NOMO-1 treated with DMSO at 0.1 percent for 48 hours (cell line): ENCODE measurements around the gene SPEF1.

Experiments used
- DNase-seq: peaks from one replicate; lab custom pipeline; 2025; ENCODE audit not compliant: unreplicated experiment; lab: John Stamatoyannopoulos, UW

SPEF1 gene

GRCh38 chr20:3751305-3751674 lies 30.0 kb downstream of the SPEF1 start:
- DNase-seq, result no peak

DNA sequence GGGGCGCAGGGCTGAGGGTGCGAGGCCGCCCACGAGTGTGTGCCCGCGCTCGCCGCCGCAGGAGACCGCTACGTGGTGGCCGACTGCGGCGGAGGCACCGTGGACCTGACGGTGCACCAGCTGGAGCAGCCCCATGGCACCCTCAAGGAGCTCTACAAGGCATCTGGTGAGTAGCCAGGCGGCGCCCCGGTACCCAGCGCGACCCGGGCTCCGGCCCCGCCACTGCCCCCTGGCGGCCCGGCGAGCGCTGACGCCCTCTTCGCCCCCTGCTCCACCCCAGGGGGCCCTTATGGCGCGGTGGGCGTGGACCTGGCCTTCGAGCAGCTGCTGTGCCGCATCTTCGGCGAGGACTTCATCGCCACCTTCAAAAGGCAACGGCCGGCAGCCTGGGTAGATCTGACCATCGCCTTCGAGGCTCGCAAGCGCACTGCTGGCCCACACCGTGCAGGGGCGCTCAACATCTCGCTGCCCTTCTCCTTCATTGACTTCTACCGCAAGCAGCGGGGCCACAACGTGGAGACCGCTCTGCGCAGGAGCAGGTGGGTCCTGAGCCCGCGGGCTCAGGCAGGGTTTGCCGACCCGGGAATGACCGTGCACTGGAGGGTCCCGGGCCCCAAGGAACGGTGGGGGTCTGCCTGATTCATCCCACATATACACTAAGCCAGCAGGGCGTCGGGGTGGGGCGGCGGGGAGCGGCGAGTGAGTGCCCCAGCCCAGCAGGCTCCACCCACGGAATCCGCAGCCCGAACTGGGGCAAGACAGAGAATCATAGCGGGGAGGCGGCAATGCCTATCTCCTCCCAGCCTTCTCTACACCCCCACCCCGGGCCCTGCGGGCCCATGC lies 31.3 kb downstream of the SPEF1 start:
- DNase-seq, result no peak

- DNase-seq, result no peak
Measured at GRCh38 chr20:3749087-3749688, 32.1 kb downstream of the SPEF1 start.

DNA sequence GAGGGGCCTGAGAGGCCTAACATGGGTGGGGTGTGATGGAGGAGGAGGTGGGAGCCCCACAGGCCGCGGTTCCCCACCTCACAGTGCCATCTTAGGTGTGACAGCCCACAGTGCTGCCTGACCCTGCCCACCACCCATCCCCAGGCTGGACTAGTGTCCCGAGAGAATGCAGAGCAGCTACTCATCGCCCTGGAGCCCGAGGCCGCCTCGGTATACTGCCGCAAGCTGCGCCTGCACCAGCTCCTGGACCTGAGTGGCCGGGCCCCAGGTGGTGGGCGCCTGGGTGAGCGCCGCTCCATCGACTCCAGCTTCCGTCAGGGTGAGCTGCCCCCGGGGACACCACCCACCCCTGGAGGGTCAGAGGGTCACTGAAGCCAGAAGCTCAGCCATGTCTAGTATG lies 33.2 kb downstream of the SPEF1 start:
- no peak for DNase-seq

DNA sequence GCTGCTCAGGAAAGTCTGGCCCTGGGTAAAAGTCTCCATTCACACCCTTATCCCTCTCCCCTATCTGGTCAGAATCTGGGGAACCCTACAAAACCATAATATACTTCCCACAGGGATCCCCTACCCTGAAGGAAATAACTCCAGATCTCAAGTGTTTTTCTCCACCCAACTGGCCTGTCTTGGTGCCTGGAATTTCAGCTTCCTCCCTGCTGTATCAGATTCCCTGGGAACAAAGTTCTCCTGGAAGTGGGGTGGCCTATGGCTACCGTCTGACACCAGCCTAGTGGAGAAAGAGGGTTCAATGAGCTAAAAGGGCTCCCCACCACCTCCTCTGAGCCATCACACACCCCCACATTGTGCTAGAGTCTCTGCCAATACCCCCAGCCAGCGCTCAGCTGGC lies 33.8 kb downstream of the SPEF1 start:
- no peak for DNase-seq

DNA sequence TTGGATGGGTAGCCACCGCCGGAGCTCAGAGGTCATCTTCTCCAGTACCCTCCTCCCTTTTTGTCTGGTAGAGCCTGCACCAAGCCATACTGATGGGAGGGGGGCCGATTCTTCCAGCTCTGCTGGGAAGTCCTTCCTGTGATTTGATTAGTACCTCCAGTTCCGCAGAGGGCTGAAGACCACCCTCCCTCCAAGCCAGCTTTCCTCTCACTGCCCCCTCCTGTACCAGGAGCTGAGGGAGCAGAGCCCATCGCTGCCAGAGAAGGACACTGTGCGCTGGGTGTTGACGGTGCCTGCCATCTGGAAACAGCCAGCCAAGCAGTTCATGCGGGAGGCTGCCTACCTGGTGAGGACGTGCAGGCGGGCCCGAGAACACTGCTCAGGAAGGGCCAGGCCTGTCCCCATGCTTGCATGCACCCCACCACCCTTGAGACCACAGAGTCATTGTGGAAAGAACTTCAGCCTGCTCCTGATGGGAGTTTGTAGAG lies 35.5 kb downstream of the SPEF1 start:
- no peak for DNase-seq

DNA sequence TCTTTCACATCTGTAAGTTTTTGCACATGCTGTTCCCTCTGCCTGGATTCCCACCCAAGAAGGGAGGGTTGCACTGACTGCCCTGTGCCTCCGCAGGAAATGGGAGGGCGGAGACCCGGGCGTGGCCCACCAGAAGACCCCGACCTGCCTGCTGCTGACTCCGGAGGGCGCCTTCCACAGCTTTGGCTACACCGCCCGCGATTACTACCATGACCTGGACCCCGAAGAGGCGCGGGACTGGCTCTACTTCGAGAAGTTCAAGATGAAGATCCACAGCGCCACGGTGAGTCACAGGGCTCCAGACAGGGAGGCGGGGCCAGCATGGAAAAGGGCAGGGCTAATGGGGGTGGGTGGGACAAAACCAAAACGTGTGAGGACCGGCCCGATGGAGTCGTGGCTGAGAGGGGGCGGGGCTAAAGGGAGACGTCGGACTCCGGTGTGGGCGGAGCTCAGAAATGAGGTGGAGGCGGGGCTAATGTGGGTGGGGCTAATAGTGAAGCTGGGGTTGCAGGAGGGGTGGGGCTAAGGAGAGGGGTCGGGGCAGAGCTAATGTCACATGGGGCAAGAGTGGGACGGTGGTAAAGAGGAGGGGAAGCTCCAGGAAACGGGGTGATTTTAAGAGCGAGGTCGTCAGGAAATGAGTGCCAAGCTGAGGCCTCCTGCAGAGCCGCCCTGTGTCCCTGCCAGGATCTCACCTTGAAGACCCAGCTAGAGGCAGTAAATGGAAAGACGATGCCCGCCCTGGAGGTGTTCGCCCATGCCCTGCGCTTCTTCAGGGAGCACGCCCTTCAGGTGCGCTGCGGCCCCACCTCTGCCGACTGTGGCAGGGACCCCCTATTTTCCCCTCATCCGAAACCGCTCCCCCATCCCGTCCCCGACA lies 36.2 kb downstream of the SPEF1 start:
- DNase-seq, result no peak

DNA sequence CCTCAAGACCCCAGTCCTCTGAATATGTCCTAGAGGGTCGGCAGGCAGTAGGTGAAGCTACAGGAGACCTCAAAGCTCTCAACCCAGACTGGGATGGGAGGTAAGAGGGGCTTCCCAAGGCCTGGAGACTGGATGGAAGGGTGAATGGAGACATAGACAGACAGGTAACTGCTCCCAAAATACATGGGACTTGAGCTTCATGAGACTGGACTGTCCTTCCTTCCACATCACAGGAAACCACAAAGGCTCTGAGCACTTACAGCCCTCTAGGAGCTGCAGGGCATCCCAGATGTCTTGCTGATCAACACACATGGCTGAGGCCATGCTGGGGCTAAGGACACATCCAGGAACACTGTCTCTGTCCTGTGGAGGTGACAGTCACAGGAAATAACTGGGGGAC lies 37.2 kb downstream of the SPEF1 start:
- no peak for DNase-seq

DNA sequence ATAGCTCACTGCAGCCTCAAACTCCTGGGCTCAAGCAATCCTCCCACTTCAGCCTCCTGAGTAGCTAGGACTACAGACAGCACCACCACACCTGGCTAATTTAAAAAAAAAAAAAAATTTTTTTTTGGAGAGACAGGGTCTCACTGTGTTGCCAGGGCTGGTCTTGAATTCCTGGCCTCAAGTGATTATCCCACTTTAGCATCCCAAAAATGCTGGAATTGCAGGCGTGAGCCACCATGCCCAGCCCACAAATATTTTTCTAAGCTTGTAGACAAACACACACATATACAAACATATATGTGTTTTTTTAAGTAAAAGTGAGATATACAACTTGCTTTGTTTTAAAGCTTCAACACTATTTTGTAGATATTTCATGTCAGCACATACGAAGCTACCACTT lies 38.0 kb downstream of the SPEF1 start:
- DNase-seq, result no peak

GRCh38 chr20:3741836-3742458 lies 39.3 kb downstream of the SPEF1 start:
- no peak for DNase-seq

- no peak for DNase-seq
Measured at GRCh38 chr20:3740615-3741301, 40.5 kb downstream of the SPEF1 start.

DNA sequence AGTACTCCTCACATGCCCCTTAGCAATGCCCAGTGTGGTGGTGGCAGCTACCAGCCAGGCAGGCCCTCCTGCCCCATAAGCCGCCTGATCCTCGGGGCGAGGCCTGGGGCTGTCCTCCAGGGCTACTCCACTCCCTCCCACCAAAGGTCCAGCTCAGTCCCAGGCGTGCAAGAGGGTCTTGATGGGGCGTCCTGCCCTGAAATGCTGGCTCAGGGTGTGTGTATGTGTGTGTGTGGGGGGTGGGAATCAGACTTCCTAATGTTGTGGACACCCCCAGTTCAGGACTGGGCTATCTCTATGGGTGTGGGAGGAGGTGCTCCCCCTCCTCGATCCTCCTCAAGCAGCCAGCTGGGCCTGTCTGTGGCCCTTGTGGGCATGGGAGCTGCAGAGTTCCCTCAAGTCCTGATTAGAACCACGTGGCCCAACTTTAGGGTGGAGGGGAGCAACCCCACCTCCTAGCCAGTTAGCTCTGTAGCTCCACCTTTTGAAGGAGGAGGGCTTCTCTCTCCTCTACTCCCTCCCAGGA lies 41.3 kb downstream of the SPEF1 start:
- no peak for DNase-seq

DNA sequence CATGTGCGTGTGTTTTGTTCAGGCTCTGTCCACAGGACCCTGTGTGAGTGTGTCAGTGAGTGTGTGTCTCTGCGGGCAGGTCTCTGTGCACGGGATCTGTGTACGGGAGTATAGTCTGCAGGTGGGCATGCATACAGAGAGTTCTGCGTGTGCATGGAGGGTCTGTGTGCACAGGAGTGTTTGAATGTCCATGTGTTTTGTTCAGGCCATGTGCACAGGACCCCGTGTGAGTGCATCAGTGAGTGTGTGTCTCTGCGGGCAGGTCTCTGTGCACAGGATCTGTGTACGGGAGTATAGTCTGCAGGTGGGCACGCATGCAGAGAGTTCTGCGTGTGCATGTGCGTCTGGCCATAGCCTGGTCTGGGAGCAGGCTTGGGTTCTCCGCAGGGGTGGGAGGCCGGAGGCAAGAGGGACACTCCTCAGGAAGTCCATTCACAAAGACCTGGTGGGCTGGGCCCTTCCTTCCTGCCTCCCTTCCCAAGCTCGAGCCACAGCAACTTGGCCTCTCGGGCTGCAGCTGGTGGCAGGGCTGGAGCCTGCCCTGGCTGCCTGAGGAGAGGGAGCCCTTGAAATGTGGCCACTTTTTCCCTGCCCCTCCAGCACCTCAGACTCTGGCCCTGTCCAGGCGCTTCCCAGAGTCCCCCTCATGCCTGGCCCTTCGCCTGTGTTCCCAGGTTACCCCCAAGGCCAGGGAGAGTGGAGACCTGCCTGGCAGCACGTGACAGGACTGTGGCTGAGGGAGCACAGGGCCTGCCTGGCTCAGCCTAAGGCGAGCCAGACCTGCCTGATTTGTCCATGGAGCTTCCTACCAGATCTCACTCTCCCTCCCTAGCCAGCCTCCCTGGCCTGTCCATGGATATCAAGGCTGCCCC lies 42.0 kb downstream of the SPEF1 start:
- DNase-seq, result no peak

GRCh38 chr20:3738111-3739053 lies 42.9 kb downstream of the SPEF1 start:
- no peak for DNase-seq

DNA sequence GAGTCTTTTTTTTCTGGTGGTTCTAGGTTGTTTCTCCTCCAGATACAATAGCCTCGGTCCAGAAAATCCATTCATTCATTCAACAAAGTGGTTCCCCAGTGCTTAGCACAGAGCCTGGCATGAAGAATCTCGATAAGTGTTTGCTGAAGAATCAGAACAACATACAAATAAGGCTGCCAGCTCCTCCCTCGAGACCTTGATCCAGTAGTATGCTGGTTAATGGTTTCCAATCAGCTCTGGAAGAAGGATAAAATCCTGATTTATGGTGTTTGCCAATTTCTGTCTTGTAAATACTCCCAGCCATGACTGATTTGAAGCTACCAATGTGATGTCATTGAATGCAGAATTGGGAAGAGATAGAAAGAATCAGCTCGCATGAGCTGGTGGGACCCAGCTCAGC lies 45.5 kb downstream of the SPEF1 start:
- DNase-seq, result no peak

DNA sequence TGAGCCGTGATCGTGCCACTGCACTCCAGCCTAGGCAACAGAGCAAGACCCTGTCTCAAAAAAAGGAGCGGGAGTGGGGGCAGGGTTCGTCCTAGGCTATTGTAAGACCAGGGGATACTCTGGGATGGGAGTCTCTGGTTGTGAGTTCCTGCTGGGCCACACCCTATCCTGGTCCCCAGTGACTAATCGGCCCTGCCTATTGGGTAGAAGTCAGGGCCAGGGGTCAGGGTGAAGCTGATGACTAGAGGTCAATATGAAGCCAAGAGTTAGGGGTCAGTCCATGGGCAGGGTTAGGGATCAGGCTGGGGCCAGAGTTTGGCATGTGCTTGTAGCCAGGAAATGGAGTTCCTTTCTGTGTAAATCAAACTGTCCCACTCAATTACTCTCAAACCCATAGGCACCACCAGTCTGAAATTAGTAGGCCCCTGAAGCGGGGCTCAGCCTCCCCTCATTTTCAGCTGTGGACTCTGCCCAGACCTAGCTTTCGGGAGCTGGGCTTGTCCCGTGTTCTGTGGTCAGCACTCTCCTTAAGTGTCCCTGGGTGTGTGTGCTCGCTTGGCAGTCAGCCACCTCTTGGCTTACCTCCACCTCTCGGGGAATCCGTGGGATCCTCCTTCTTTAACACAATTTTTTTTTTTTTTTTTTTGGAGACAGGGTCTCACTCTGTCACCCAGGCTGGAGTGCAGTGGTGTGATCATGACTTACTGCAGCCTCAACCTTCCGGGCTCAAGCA lies 47.0 kb downstream of the SPEF1 start:
- DNase-seq, result no peak

GRCh38 chr20:3733119-3733995 lies 47.9 kb downstream of the SPEF1 start:
- DNase-seq, result no peak
